Uterus (tissue), 2 donors: ENCODE data around the gene COL23A1.

Experiments used
- CTCF ChIP-seq, 4 experiments: fragments of 200-600 bp in 2 of 4; fragments of 450-650 bp in 2 of 4; sonication (generic) in 2 of 4; IDR thresholded peaks; one replicate each; pipeline ENCODE4 v1.5.1; 2016 to 2019; ENCODE audit warnings: antibody characterized with exemption in 4 of 4, mild to moderate bottlenecking in 2 of 4, moderate library complexity in 1 of 4
- POLR2A ChIP-seq, 2 donors: fragments of 450-650 bp; IDR thresholded peaks; one replicate each; pipeline ENCODE4 v1.6.1; 2016; ENCODE audit warnings: antibody characterized with exemption in 2 of 2, mild to moderate bottlenecking in 1 of 2, moderate library complexity in 1 of 2

GRCh38 chr5:178418031-178418430 is 172.2 kb downstream of the COL23A1 start:
- TF ChIP-seq CTCF (IDR thresholded peaks at IDR 0.05) (no peak), POLR2A (IDR thresholded peaks at IDR 0.05) (no peak)
